Adrenal gland (tissue), 5 donors: ENCODE measurements around the gene FOXQ1.

Experiments used
- POLR2A ChIP-seq, 2 donors: fragments of 450-650 bp; IDR thresholded peaks; one replicate each; pipeline ENCODE4 v1.6.1; 2017; ENCODE audit warnings: antibody characterized with exemption in 2 of 2, mild to moderate bottlenecking in 2 of 2, moderate library complexity in 1 of 2
- TF ChIP-seq, protein P1 (sequence below), 6 experiments: fragments of 450-650 bp in 4 of 6; fragments of 200-600 bp in 2 of 6; sonication (generic) in 1 of 6; IDR thresholded peaks; 1 replicate in 5 of 6; 2 replicates in 1 of 6; pipeline versions ENCODE4 v1.5.1 to v1.8.0; 2016 to 2021; ENCODE audit warnings: antibody characterized with exemption in 6 of 6, mild to moderate bottlenecking in 2 of 6, moderate library complexity in 1 of 6
- donor health status: DM: no; HTN: no; CAD: no.

DNA sequence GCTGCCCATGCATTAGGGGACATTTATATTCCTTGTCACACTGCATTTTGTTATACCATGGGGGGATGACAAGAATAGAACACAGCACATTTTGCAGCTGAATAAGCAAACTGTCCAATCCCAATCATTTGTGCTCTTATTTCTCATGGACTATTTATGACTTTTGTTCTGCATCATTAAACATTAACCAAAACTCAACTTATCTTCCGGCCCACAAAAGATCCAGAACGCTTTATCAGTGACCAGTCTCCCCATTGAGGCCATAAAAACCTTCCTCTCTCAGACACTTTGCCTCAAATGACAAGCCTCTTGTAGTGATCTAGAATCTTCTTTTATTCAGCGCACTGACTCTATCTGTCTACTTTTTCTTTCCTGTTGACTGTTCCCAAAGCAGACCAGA lies 28.4 kb upstream of the FOXQ1 start:
- TF ChIP-seq, protein P1, sequence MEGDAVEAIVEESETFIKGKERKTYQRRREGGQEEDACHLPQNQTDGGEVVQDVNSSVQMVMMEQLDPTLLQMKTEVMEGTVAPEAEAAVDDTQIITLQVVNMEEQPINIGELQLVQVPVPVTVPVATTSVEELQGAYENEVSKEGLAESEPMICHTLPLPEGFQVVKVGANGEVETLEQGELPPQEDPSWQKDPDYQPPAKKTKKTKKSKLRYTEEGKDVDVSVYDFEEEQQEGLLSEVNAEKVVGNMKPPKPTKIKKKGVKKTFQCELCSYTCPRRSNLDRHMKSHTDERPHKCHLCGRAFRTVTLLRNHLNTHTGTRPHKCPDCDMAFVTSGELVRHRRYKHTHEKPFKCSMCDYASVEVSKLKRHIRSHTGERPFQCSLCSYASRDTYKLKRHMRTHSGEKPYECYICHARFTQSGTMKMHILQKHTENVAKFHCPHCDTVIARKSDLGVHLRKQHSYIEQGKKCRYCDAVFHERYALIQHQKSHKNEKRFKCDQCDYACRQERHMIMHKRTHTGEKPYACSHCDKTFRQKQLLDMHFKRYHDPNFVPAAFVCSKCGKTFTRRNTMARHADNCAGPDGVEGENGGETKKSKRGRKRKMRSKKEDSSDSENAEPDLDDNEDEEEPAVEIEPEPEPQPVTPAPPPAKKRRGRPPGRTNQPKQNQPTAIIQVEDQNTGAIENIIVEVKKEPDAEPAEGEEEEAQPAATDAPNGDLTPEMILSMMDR (IDR thresholded peaks at IDR 0.05), result no peak
- no peak for TF ChIP-seq POLR2A (IDR thresholded peaks at IDR 0.05)
